Right lobe of liver (tissue), 4 donors: Measurements from ENCODE around the gene ATP6V0D1.

Experiments used
- POLR2A ChIP-seq: fragments of 450-650 bp; IDR thresholded peaks from one replicate; pipeline ENCODE4 v1.6.1; 2017; ENCODE audit warnings: antibody characterized with exemption, mild to moderate bottlenecking
- TF ChIP-seq, protein P1 (sequence below), 4 donors: fragments of 200-600 bp in 3 of 4; fragments of 450-650 bp in 1 of 4; IDR thresholded peaks; one replicate each; pipeline versions ENCODE4 v1.5.1 to v1.8.0; 2016 to 2022; ENCODE audit warnings: antibody characterized with exemption in 4 of 4, mild to moderate bottlenecking in 2 of 4
- donor health status: DM: no; HTN: no; CAD: no.
- donor health status: DM: no; HTN: no; CAD: no.
- donor health status: DM: no; HTN: yes; CAD: no.

DNA sequence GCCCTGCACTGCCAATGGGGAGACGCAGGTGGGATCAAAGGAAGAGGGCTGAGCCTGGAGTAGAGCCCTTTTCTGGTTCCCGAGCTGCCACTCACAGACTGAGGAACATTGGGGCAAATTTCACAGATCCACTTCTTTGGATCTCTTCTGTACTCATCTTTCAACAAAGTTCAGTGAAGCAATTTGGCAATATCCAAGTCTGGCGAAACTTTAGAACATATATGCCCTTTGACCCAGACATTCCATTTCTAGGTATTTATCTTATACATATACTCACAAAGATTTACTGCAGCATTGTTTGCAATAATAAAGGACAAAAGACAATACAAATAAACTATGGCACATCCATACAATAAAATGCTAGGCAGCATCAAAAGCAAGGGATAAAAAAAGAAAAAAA lies 69.6 kb downstream of the ATP6V0D1 start:
- TF ChIP-seq, protein P1, sequence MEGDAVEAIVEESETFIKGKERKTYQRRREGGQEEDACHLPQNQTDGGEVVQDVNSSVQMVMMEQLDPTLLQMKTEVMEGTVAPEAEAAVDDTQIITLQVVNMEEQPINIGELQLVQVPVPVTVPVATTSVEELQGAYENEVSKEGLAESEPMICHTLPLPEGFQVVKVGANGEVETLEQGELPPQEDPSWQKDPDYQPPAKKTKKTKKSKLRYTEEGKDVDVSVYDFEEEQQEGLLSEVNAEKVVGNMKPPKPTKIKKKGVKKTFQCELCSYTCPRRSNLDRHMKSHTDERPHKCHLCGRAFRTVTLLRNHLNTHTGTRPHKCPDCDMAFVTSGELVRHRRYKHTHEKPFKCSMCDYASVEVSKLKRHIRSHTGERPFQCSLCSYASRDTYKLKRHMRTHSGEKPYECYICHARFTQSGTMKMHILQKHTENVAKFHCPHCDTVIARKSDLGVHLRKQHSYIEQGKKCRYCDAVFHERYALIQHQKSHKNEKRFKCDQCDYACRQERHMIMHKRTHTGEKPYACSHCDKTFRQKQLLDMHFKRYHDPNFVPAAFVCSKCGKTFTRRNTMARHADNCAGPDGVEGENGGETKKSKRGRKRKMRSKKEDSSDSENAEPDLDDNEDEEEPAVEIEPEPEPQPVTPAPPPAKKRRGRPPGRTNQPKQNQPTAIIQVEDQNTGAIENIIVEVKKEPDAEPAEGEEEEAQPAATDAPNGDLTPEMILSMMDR (IDR thresholded peaks at IDR 0.05) = no peak
- TF ChIP-seq POLR2A = no peak
